MM.1S (cell line): ENCODE results near the gene ZNF470.

Experiments used
- CTCF ChIP-seq: fragments of 300-600 bp; sonication (generic); IDR thresholded peaks from 2 replicates; pipeline ENCODE4 v1.5.1; 2016; ENCODE audit warnings: antibody characterized with exemption, low read length, mixed read lengths
- EZH2 ChIP-seq: fragments of 300-600 bp; sonication (generic); optimal IDR thresholded peaks from 2 replicates; pipeline ENCODE3; 2017; ENCODE audit warnings: low read depth, mild to moderate bottlenecking, antibody characterized with exemption, low read length, mixed read lengths
- EZH2phosphoT487 ChIP-seq: fragments of 300-600 bp; sonication (generic); IDR thresholded peaks from 2 replicates; pipeline ENCODE4 v1.6.1; 2018; ENCODE audit warnings: antibody characterized with exemption, low read length

- TF ChIP-seq CTCF = no peak
- TF ChIP-seq EZH2phosphoT487 = no peak
- no peak for TF ChIP-seq EZH2
These were observed 5.3 kb downstream of the ZNF470 start for GRCh38 chr19:56572589-56572988.
